ENCODE results near the gene CTNND2. TPM values are rescaled to one million over a fixed set of nuclear protein-coding genes. Genes with fewer than 3 reads are reported as not detected.

The CTNND2 gene
- total and polyA plus RNA-seq, 10 donors, result 0.93 to 51.0 (median 21.5) TPM

DNA sequence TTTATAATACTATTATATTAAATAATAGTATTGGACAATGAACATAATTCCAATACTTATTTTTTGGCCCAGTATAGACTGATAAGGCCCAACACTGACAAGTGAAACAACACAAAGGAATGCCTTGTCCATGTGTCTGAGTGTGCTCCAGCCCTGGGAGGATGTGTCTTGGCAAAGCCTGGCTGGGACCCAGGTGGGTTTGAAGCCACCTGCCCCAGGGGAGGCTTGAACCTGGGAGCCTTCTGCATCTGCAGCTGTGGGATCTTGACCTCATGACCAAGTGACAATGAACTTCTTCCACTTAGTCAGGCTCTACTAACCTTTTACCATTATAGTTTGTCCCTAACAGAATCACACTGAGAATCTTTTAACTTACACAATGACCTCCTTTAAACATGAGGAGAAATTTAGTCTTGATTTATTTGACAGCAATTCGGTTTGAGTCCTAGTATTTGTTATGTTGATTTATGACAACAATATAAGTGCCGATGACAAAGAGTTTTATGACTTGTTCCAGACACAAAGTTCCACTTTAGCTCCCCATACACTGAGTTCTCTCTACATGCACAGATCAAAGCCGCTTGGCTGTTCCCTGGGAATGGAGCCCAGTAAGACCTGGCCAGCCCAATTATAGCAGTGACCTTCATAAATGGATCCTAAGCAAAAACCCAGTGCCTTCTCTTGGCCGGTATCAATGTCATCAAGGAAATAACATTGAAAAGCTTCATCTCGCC is 294.5 kb downstream of the CTNND2 start:
- Histone ChIP-seq H3K27ac (no peak overlapping the region), H3K9me3 (no peaks in the 10 kb centered on the region), H3K4me3 (no peak overlapping the region), H3K36me3 (no peaks in the 10 kb centered on the region), H3K27me3 (replicated peaks in 1 of 7) (no peaks in the 10 kb centered on the region), H3K4me1 (no peaks in the 10 kb centered on the region)
- WGBS, 5 donors, result 52 to 66% (median 61%) methylated on average over 5 of the region's 5 CpGs
- TF ChIP-seq POLR2AphosphoS5 (IDR thresholded peaks at IDR 0.05), result no peak
- TF ChIP-seq, protein P1, sequence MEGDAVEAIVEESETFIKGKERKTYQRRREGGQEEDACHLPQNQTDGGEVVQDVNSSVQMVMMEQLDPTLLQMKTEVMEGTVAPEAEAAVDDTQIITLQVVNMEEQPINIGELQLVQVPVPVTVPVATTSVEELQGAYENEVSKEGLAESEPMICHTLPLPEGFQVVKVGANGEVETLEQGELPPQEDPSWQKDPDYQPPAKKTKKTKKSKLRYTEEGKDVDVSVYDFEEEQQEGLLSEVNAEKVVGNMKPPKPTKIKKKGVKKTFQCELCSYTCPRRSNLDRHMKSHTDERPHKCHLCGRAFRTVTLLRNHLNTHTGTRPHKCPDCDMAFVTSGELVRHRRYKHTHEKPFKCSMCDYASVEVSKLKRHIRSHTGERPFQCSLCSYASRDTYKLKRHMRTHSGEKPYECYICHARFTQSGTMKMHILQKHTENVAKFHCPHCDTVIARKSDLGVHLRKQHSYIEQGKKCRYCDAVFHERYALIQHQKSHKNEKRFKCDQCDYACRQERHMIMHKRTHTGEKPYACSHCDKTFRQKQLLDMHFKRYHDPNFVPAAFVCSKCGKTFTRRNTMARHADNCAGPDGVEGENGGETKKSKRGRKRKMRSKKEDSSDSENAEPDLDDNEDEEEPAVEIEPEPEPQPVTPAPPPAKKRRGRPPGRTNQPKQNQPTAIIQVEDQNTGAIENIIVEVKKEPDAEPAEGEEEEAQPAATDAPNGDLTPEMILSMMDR (IDR thresholded peaks at IDR 0.05 in 8 of 11, conservative IDR thresholded peaks at IDR 0.05 in 3 of 11), result no peak
- no peak for TF ChIP-seq POLR2A (IDR thresholded peaks at IDR 0.05)
- intact Hi-C loops (cut with DNase I; ENCODE audit: low total_unique reads), result no loop called here
- no peak for DNase-seq

DNA sequence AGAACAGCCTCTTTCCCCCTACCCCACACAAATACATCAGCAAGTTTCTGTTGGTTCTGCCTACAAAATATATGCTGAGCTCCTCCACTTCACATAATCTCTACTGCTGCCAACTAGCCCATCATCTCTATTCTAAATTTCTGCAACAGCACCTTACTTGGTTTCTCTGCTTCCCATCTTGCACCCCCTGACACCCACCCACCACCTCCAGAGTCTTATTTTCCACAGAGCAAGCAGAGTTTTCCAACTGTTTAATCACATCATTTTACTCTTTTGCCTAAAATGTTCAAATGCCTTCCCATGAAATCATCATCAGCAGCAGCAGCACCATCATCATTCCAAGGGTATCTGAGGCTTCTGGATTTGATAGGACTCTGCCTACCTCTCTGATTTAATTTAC is 295.7 kb downstream of the CTNND2 start:
- TF ChIP-seq, protein P1 (IDR thresholded peaks at IDR 0.05 in 8 of 11, conservative IDR thresholded peaks at IDR 0.05 in 3 of 11), result no peak
- no peak for TF ChIP-seq POLR2AphosphoS5 (IDR thresholded peaks at IDR 0.05)
- intact Hi-C loops (cut with DNase I; ENCODE audit: low total_unique reads), result no loop called here
- Histone ChIP-seq H3K4me1 (no peaks in the 10 kb centered on the region), H3K27ac (no peak overlapping the region), H3K27me3 (replicated peaks in 1 of 7) (no peaks in the 10 kb centered on the region), H3K36me3 (no peaks in the 10 kb centered on the region), H3K9me3 (no peaks in the 10 kb centered on the region), H3K4me3 (no peak overlapping the region)
- DNase-seq, result no peak

DNA sequence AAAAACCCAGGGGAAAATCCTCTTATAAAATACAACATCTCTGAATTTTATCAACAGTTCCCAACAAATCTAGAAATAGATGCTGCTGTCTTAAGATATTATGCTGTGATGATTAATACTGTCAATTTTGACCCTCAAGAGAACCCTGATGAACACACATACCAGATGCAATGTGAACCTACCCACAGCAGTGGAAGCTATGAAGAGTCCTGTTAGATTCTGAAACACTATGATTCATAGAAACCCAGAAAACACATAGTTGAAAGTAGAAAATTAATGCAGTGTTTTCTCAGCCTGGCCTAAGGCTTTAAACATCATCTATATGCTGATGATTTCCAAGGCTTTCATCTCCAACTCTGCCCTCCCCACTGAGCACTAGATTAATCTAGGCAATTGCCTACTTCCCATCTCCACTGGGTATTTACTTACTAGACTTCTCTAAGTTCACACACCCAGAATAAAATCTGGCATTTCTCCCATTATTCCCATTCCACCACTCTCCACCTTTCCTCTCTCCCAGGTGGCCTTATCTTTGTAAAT is 296.2 kb downstream of the CTNND2 start:
- Histone ChIP-seq H3K36me3 (no peaks in the 10 kb centered on the region), H3K27me3 (replicated peaks in 1 of 7) (no peaks in the 10 kb centered on the region), H3K27ac (no peak overlapping the region), H3K9me3 (no peaks in the 10 kb centered on the region), H3K4me1 (no peaks in the 10 kb centered on the region), H3K4me3 (no peak overlapping the region)
- intact Hi-C loops (cut with DNase I; ENCODE audit: low total_unique reads), result no loop called here
- TF ChIP-seq, protein P1 (IDR thresholded peaks at IDR 0.05 in 8 of 11, conservative IDR thresholded peaks at IDR 0.05 in 3 of 11), result no peak
- no peak for TF ChIP-seq POLR2AphosphoS5 (IDR thresholded peaks at IDR 0.05)
- TF ChIP-seq POLR2A (IDR thresholded peaks at IDR 0.05), result no peak
- no peak for DNase-seq

DNA sequence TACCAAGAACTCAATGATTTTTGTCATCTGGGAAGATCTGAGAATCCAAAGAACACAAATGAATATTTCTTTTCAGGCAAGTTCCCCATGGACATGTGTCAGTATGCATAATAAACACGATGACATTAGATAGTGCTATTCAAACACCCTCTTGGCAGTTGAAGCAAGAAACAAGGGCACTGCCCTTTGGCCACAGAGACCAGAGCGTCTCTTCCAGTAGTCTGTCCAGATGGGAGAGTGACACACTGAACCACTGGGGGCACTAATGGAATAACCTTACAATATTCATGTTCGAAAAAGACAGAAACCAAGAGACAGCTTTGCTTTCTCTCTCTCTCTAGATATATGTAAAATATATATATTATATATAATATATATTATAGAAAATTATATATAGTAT is 301.9 kb downstream of the CTNND2 start:
- no peaks in the 10 kb centered on the region for H3K36me3 ChIP-seq
- no peak overlapping the region for H3K27ac ChIP-seq
- no peak for TF ChIP-seq POLR2AphosphoS5 (IDR thresholded peaks at IDR 0.05)
- TF ChIP-seq POLR2A (IDR thresholded peaks at IDR 0.05), result no peak
- TF ChIP-seq, protein P1 (IDR thresholded peaks at IDR 0.05 in 8 of 11, conservative IDR thresholded peaks at IDR 0.05 in 3 of 11), result no peak
- no peak for DNase-seq
- H3K4me3 ChIP-seq, result no peak overlapping the region
- H3K4me1 ChIP-seq, result no peaks in the 10 kb centered on the region
- WGBS, 5 donors, result 81 to 93% (median 88%) methylated on average over 3 of the region's 3 CpGs
- intact Hi-C loops (cut with DNase I; ENCODE audit: low total_unique reads), result no loop called here
- H3K27me3 ChIP-seq (replicated peaks in 1 of 7), result no peaks in the 10 kb centered on the region
- H3K9me3 ChIP-seq, result no peaks in the 10 kb centered on the region
